K562 (cell line): ENCODE data around the gene MTOR. TPM values are rescaled to one million over a fixed set of nuclear protein-coding genes. Genes with fewer than 3 reads are reported as not detected.
A peak's percentile ranks its signal among the peaks of the same experiment; 100 is the strongest.

Source experiments
- ATAC-seq: fragments of 200-7000 bp; cut with Tn5 transposase; 3 replicates; pipeline ENCODE4 v1.9.1; 2020; ENCODE audit warnings: moderate library complexity
- BruUV-seq: library from RNA; stranded (reverse); fragments of 400-500 nt; replicated peaks from 2 replicates; lab custom pipeline; 2021; lab: Mats Ljungman, UMichigan
- CTCF ChIA-PET: fragments of 300-600 bp; formaldehyde crosslinking; extraction: SDS; loops from one replicate; lab custom pipeline; 2021; ENCODE audit warnings: low intra/inter-chr PET ratio; lab: Yijun Ruan, JAX
- POLR2A ChIA-PET: fragments of 300-600, 350-650 bp; sonication (Branson Sonifier 250); formaldehyde crosslinking; extraction: SDS; loops from one replicate; lab custom pipeline; 2021; ENCODE audit warnings: antibody characterized with exemption, inconsistent platforms; lab: Yijun Ruan, JAX
- DNase-seq, 4 experiments: peaks; one replicate each; pipeline versions ENCODE4 v3.0.0 to v3.0.0-alpha.2; 2011 to 2018; ENCODE audit warnings: low spot score in 3 of 4, mixed read lengths in 3 of 4; ENCODE audit errors: extremely low read depth in 1 of 4
- FAIRE-seq: peaks from 2 replicates; lab custom pipeline; 2011; peaks lifted over from hg19 to GRCh38; lab: Jason Lieb, UNC
- H2AFZ ChIP-seq: 2 replicates; pipeline ENCODE4 v1.6.0; 2011; ENCODE audit warnings: low read depth, low read length, control low read depth, inconsistent platforms
- H3K27ac ChIP-seq: fragments of 200-600 bp; 3 replicates; pipeline ENCODE4 v1.8.0; 2011; ENCODE audit warnings: low read depth, mild to moderate bottlenecking, control low read depth, inconsistent platforms, low read length, moderate library complexity, mixed read lengths; ENCODE audit errors: extremely low read depth
- H3K27me3 ChIP-seq, 2 experiments: fragments of 300-600 bp in 1 of 2; 2 replicates in 1 of 2; 3 replicates in 1 of 2; pipeline versions ENCODE4 v1.6.0 to v1.8.0; 2011; ENCODE audit warnings: inconsistent platforms in 2 of 2, low read length in 2 of 2, mild to moderate bottlenecking in 1 of 2, mixed read lengths in 1 of 2, moderate library complexity in 1 of 2; ENCODE audit not compliant: control insufficient read depth in 2 of 2, insufficient read depth in 2 of 2
- H3K36me3 ChIP-seq: fragments of 300-600 bp; 3 replicates; pipeline ENCODE4 v1.8.0; 2011; ENCODE audit warnings: mild to moderate bottlenecking, low read length, inconsistent platforms; ENCODE audit not compliant: control insufficient read depth, insufficient read depth
- H3K4me1 ChIP-seq, 2 experiments: fragments of 200-600 bp in 1 of 2; replicated peaks in 1 of 2; 2 replicates in 1 of 2; 3 replicates in 1 of 2; pipeline versions ENCODE4 v1.5.1 to v1.8.0; 2011; ENCODE audit warnings: inconsistent platforms in 2 of 2, low read length in 2 of 2, mild to moderate bottlenecking in 1 of 2, mixed read lengths in 1 of 2, moderate library complexity in 1 of 2; ENCODE audit not compliant: control insufficient read depth in 2 of 2, insufficient read depth in 2 of 2
- H3K4me2 ChIP-seq: 2 replicates; pipeline ENCODE4 v1.6.1; 2011; ENCODE audit warnings: low read length, control low read depth, inconsistent platforms, mixed read lengths; ENCODE audit not compliant: insufficient read depth
- H3K4me3 ChIP-seq: fragments of 200-600 bp; sonication (generic), shearing (Covaris generic); 2 replicates; pipeline ENCODE4 v1.5.1; 2016; ENCODE audit warnings: control low read depth, inconsistent platforms
- H3K79me2 ChIP-seq: fragments of 200-600 bp; 3 replicates; pipeline ENCODE4 v1.8.0; 2011; ENCODE audit warnings: low read length, inconsistent platforms; ENCODE audit not compliant: control insufficient read depth, insufficient read depth
- H3K9ac ChIP-seq, 2 experiments: 2 replicates each; pipeline versions ENCODE4 v1.6.0 to v1.6.1; 2011; ENCODE audit warnings: low read depth in 2 of 2, low read length in 2 of 2, control low read depth in 1 of 2, inconsistent platforms in 1 of 2, mild to moderate bottlenecking in 1 of 2, mixed read lengths in 1 of 2; ENCODE audit not compliant: insufficient read depth in 1 of 2
- H3K9me1 ChIP-seq: one replicate; pipeline ENCODE4 v1.6.0; 2011; ENCODE audit warnings: inconsistent platforms, mild to moderate bottlenecking, low read length, moderate library complexity; ENCODE audit not compliant: control insufficient read depth, insufficient read depth
- H3K9me3 ChIP-seq: replicated peaks from 2 replicates; pipeline ENCODE4 v1.5.1; 2011; ENCODE audit warnings: low read depth, low read length, inconsistent platforms; ENCODE audit not compliant: control insufficient read depth, insufficient read depth
- H4K20me1 ChIP-seq: replicated peaks from 2 replicates; pipeline ENCODE4 v1.6.1; 2011; ENCODE audit warnings: low read length, inconsistent platforms, mixed read lengths; ENCODE audit not compliant: control insufficient read depth, insufficient read depth
- ADNP ChIP-seq: fragments of 200-800 bp; sonication (Bioruptor generic); IDR thresholded peaks from 2 replicates; pipeline ENCODE4 v1.6.1; 2016; ENCODE audit warnings: missing genetic modification characterization, missing compliant biosample characterization
- C11orf30 ChIP-seq: fragments of 450-650 bp; IDR thresholded peaks from 2 replicates; pipeline ENCODE4 v1.6.1; 2016; ENCODE audit warnings: low read depth, mild to moderate bottlenecking
- CHD1 ChIP-seq: fragments of 200-600 bp; sonication (generic); IDR thresholded peaks from one replicate; pipeline ENCODE4 v1.6.1; 2012; ENCODE audit warnings: mild to moderate bottlenecking, moderate library complexity, low read length, inconsistent platforms
- EP300 ChIP-seq: IDR thresholded peaks from 2 replicates; pipeline ENCODE4 v1.6.1; 2012; ENCODE audit warnings: low read length, improper control_type of control experiment
- KDM4B ChIP-seq, 2 experiments: fragments of 450-650 bp in 1 of 2; sonication (generic) in 1 of 2; IDR thresholded peaks; 2 replicates each; pipeline ENCODE4 v1.6.1; 2016 to 2017; ENCODE audit warnings: borderline replicate concordance in 2 of 2, antibody characterized with exemption in 1 of 2, low read depth in 1 of 2, mild to moderate bottlenecking in 1 of 2
- POLR2AphosphoS2 ChIP-seq: IDR thresholded peaks from 2 replicates; pipeline ENCODE4 v1.6.1; 2012; ENCODE audit warnings: low read length, improper control_type of control experiment
- SMARCC2 ChIP-seq: fragments of 450-650 bp; IDR thresholded peaks from 2 replicates; pipeline ENCODE4 v1.6.1; 2017; ENCODE audit warnings: antibody characterized with exemption, moderate library complexity, mild to moderate bottlenecking, low read depth
- THRAP3 ChIP-seq: fragments of 450-650 bp; IDR thresholded peaks from 2 replicates; pipeline ENCODE4 v1.6.1; 2016; ENCODE audit warnings: mild to moderate bottlenecking, inconsistent platforms, borderline replicate concordance
- U2AF1 ChIP-seq: fragments of 200-400 bp; formaldehyde crosslinking; optimal IDR thresholded peaks from 2 replicates; pipeline ENCODE3; 2017; ENCODE audit warnings: mild to moderate bottlenecking, low read depth, low read length, moderate library complexity
- ZKSCAN8 ChIP-seq: fragments of 200-800 bp; sonication (Bioruptor generic); IDR thresholded peaks from 2 replicates; pipeline ENCODE4 v1.6.1; 2016; ENCODE audit warnings: missing genetic modification characterization, missing compliant biosample characterization
- ZZZ3 ChIP-seq: fragments of 450-650 bp; IDR thresholded peaks from 2 replicates; pipeline ENCODE4 v1.6.1; 2016; ENCODE audit warnings: antibody characterized with exemption, mild to moderate bottlenecking, moderate library complexity
- WGBS: fragments of 100-300 bp; shearing (Covaris generic); methylation state at CpG from one replicate; pipeline ENCODE4 v1.1.6; 2016; ENCODE audit warnings: low coverage, mixed read lengths; ENCODE audit not compliant: insufficient coverage; ENCODE audit errors: missing lambda C conversion rate; 5-methylcytosine and 5-hydroxymethylcytosine counted together
- in situ Hi-C: fragments of 300-500 bp; cut with MboI; formaldehyde crosslinking; loops from 4 replicates; pipeline ENCODE4 v1.15.0; 2018; ENCODE audit warnings: inconsistent platforms, mixed read lengths
- intact Hi-C: fragments of 100-400 bp; cut with micrococcal nuclease; formaldehyde crosslinking; loops from 2 replicates; pipeline ENCODE4 v1.14.2; 2022
- polyA plus RNA-seq, 8 experiments: library from polyadenylated mRNA; depleted of rRNA in 4 of 8; stranded (reverse) in 5 of 8; unstranded in 3 of 8; fragments of >200 nt; fragmentation: Nextera tagmentation in 2 of 8; fragmentation: Illumina TruSeq in 1 of 8; extraction: Ambion mirVana in 2 of 8; extraction: Trizol in 1 of 8; gene quantifications; 2 replicates each; pipeline versions ENCODE4 v1.2.1 to v1.2.3, GENCODE V29; 2011 to 2014; ENCODE audit warnings: inconsistent platforms in 1 of 8, missing spikeins in 1 of 8
- total RNA-seq, 7 experiments: library from RNA; depleted of rRNA in 6 of 7; stranded (reverse); fragments of >200 nt in 6 of 7; fragmentation: Illumina TruSeq in 2 of 7; extraction: Trizol in 2 of 7; gene quantifications; 2 replicates each; pipeline versions ENCODE4 v1.2.1 to v1.2.3, GENCODE V29; 2011 to 2021; ENCODE audit warnings: low replicate concordance in 1 of 7
- TF ChIP-seq, protein P1 (sequence below): fragments of 450-650 bp; IDR thresholded peaks from 2 replicates; pipeline ENCODE4 v1.6.1; 2016; ENCODE audit warnings: antibody characterized with exemption
- TF ChIP-seq, protein P2 (sequence below): fragments of 250-450 bp; sonication (Bioruptor Pico); IDR thresholded peaks from 2 replicates; pipeline ENCODE4 v1.5.0; 2020; ENCODE audit warnings: mild to moderate bottlenecking
- TF ChIP-seq, protein P3 (sequence below): fragments of 250-450 bp; sonication (Bioruptor Pico); IDR thresholded peaks from 2 replicates; pipeline ENCODE4 v1.4.0; 2020; ENCODE audit warnings: borderline replicate concordance
- TF ChIP-seq, protein P4 (sequence below): fragments of 450-650 bp; conservative IDR thresholded peaks from 2 replicates; pipeline ENCODE4 v1.6.1; 2016; ENCODE audit warnings: missing genetic modification characterization, low read depth, mild to moderate bottlenecking, control low read depth, missing compliant biosample characterization

MTOR gene
- total and polyA plus RNA-seq, 9 of the 15 experiments (the other 6 are each of a cell fraction or from before 2014, with no cell fraction given), result 11.4 to 71.4 (median 52.2) TPM

GRCh38 chr1:11280719-11281376, 18.5 kb upstream of the MTOR start:
- H3K79me2 ChIP-seq, result peaks cover 56% of the 10 kb centered on the region
- DNase-seq (peak in 1 of 4 experiments; percentile 8), FAIRE-seq (no peak), ATAC-seq (no peak)
- ChIA-PET POLR2A (interaction anchor here (0.8 to 1.9 kb wide), 3 partner anchors 9 to 20 kb away, joined by 4 to 10 read pairs (median 5); partner anchors contain the start of gene MTOR), CTCF (interaction anchor here (0.6 kb wide), 1 partner anchor 38 kb away, joined by 3 read pairs; no protein-coding TSS in a partner anchor)
- no peaks in the 10 kb centered on the region for H3K27me3 ChIP-seq
- H3K4me1 ChIP-seq, result peaks cover 12 to 18% of the 10 kb centered on the region in 2 experiments; a peak in 4 of 5 replicates
- 92% methylated on average over 4 of the region's 4 CpGs for WGBS
- no peak overlapping the region for H2AFZ ChIP-seq
- H3K36me3 ChIP-seq, result peaks cover 88% of the 10 kb centered on the region
- no peak overlapping the region for H3K9ac ChIP-seq
- H3K4me2 ChIP-seq, result no peak overlapping the region
- no peaks in the 10 kb centered on the region for H3K9me1 ChIP-seq
- intact Hi-C loops (no loop called here), in situ Hi-C loops (no loop called here)
- no TSS peak for BruUV-seq
- no peak overlapping the region for H3K4me3 ChIP-seq
- no peak overlapping the region for H3K27ac ChIP-seq
- H3K9me3 ChIP-seq, result no peaks in the 10 kb centered on the region
- peaks cover 12% of the 10 kb centered on the region; the same call in 1 of the 2 replicates for H4K20me1 ChIP-seq
- TF ChIP-seq, protein P1, sequence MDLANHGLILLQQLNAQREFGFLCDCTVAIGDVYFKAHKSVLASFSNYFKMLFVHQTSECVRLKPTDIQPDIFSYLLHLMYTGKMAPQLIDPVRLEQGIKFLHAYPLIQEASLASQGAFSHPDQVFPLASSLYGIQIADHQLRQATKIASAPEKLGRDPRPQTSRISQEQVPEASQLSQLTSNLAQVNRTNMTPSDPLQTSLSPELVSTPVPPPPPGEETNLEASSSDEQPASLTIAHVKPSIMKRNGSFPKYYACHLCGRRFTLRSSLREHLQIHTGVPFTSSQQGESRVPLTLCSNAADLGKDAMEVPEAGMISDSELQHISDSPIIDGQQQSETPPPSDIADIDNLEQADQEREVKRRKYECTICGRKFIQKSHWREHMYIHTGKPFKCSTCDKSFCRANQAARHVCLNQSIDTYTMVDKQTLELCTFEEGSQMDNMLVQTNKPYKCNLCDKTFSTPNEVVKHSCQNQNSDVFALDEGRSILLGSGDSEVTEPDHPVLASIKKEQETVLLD, result no peak
- TF ChIP-seq SMARCC2 (no peak), THRAP3 (no peak), U2AF1 (no peak), ZZZ3 (no peak), KDM4B (IDR thresholded peaks at IDR 0.05; ENCODE audit: borderline replicate concordance in 2 of 2, low read depth in 1 of 2) (no peak), POLR2AphosphoS2 (no peak), ZKSCAN8 (CRISPR knock-in tag) (no peak), ADNP (tag) (no peak), C11orf30 (no peak), EP300 (no peak), CHD1 (no peak)
- TF ChIP-seq, protein P2, sequence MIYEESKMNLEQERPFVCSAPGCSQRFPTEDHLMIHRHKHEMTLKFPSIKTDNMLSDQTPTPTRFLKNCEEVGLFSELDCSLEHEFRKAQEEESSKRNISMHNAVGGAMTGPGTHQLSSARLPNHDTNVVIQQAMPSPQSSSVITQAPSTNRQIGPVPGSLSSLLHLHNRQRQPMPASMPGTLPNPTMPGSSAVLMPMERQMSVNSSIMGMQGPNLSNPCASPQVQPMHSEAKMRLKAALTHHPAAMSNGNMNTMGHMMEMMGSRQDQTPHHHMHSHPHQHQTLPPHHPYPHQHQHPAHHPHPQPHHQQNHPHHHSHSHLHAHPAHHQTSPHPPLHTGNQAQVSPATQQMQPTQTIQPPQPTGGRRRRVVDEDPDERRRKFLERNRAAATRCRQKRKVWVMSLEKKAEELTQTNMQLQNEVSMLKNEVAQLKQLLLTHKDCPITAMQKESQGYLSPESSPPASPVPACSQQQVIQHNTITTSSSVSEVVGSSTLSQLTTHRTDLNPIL (CRISPR knock-in tag), result no peak
- TF ChIP-seq, protein P3, sequence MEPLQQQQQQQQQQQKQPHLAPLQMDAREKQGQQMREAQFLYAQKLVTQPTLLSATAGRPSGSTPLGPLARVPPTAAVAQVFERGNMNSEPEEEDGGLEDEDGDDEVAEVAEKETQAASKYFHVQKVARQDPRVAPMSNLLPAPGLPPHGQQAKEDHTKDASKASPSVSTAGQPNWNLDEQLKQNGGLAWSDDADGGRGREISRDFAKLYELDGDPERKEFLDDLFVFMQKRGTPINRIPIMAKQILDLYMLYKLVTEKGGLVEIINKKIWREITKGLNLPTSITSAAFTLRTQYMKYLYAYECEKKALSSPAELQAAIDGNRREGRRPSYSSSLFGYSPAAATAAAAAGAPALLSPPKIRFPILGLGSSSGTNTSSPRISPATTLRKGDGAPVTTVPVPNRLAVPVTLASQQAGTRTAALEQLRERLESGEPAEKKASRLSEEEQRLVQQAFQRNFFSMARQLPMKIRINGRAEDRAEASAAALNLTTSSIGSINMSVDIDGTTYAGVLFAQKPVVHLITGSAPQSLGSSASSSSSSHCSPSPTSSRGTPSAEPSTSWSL (CRISPR knock-in tag), result no peak
- TF ChIP-seq, protein P4, sequence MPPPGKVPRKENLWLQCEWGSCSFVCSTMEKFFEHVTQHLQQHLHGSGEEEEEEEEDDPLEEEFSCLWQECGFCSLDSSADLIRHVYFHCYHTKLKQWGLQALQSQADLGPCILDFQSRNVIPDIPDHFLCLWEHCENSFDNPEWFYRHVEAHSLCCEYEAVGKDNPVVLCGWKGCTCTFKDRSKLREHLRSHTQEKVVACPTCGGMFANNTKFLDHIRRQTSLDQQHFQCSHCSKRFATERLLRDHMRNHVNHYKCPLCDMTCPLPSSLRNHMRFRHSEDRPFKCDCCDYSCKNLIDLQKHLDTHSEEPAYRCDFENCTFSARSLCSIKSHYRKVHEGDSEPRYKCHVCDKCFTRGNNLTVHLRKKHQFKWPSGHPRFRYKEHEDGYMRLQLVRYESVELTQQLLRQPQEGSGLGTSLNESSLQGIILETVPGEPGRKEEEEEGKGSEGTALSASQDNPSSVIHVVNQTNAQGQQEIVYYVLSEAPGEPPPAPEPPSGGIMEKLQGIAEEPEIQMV (tag), result no peak
